NCI-H2171 treated with DMSO at 0.1 percent for 48 hours (cell line): Measurements from ENCODE around the gene CYB5R4.

Experiments
- DNase-seq: peaks from one replicate; lab custom pipeline; 2025; lab: John Stamatoyannopoulos, UW

The CYB5R4 gene

GRCh38 chr6:83985308-83985713, 125.8 kb downstream of the CYB5R4 start:
- no peak for DNase-seq

DNA sequence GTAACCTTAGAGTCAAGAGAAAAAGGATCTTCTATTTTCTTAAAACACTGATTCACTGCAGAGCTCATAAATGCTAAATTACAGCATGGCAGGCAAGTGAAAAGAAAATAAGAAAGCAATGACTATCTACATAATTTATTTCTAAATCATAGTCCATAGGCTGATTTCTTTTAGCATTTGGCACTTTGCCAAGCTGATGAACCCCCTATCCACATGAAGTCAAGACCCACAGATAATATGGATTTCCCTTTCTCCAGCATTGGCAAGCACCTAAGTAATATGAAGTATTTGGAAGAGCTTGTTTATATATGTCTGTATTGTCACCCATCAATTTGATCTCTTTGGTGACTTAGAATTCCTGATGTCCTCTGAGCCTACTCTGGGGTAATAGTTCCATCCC, 126.2 kb downstream of the CYB5R4 start:
- DNase-seq, result no peak

DNA sequence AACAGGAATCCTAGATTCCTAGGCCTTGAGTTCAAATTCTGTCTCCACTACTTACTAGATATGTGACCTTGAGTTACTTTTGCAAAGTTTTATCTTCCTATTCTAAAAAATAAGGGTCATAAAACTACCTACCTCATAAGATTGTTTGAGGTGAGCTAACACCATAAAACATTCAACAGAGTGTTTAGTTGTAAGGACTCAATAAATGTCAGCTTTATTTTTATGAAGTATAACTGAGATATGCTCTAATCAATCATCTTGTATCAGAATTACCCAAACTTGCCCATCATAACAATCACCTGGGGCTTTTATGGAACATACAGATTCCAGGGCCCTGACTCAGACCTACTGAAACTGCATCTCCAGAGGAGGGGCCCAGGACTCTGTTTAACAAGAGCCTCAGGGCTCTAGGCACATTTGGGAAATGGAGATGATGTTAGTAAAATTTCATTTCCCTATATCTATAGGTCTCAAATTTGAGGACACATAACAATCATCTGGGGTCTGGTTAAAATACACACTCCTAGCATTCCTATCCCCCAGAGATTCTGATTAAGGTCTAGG, 138.6 kb downstream of the CYB5R4 start:
- DNase-seq, result no peak

DNA sequence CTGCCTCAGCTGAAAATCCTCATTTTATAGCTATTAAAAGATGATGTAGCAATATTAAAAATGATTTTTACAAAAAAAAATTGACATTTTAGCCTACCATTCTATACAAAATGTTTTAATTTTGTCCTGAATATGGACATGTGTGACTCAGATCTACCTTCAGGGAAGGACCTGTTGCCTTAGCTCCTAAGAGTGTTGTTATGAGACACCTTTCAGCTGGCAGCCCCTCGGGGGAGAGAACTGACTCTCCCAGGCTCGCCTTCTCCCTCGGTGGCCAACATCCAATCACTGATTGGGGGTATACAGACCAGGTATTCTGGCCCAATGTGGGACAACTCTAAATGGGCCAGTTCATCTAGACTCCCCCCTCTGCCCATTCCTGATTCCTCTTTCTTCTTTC, 141.6 kb downstream of the CYB5R4 start:
- no peak for DNase-seq

GRCh38 chr6:84002226-84002625, 142.7 kb downstream of the CYB5R4 start:
- DNase-seq, result no peak

DNA sequence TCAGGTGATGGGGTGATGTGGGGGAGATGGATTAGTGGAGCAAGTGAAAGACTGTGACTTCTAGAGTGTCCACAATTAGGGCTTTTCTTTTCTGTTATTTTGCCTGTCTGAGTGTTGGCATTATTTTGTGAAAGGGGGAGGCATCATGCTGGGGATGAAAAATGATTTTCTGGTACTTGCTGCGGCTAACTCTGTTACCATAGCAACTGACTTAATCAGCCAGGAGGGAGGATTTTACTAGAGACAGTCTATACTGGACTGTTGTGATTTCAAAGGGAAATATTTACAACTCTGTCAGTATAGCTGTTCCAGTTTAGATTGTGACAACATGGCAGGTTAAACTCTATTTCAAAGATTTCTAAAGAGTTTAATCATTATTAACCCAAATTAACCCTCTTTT, 143.6 kb downstream of the CYB5R4 start:
- no peak for DNase-seq

DNA sequence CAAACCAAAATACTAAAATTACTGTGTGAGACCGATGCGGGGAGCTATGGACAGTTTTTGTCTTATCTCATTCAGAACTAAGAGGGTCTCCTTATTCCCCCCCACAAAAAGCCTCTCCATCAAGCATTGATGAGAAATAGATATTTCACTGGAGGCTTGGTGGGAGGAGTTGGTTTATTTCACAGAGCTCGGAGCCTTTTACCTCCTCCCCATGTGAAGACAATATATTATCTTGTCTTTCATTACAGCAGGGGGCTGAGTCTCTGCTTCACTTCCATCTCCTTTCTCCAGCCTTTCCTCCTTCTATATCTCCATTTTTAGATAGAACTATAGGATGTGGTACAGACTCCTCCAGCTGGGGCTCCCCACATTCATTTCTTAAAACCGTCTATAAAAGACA, 144.2 kb downstream of the CYB5R4 start:
- DNase-seq, result no peak

- no peak for DNase-seq
Measured at GRCh38 chr6:84007871-84008270, 148.4 kb downstream of the CYB5R4 start.

DNA sequence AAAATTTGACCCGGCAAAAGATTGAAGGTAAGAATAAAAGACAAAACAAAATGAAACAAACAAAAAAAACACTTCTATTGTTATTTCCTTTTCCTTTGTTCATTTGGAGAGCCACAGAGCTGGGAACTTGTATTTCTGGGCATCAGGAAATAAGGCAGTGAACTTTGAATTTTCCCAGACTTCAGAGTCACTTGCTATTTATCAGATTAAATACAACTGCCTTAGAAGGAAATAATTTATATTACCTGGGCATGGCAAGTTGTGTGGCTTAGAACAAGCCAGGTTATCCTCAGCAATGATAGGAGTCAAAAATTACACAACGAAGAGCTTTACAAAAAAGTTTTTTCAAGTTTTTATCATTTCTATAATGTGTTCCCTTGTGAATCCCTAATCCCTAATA, 153.9 kb downstream of the CYB5R4 start:
- DNase-seq, result no peak

GRCh38 chr6:84013931-84014330, 154.4 kb downstream of the CYB5R4 start:
- DNase-seq, result no peak

- DNase-seq, result no peak
Measured at GRCh38 chr6:84016029-84016428, 156.5 kb downstream of the CYB5R4 start.
